ENCODE data around the gene RUSC1. TPM values are rescaled to one million over a fixed set of nuclear protein-coding genes. Genes with fewer than 3 reads are reported as not detected.

The RUSC1 gene
- total and polyA plus RNA-seq, 2 of the 8 experiments (the other 6 are each of a cell fraction or from before 2014, with no cell fraction given): 54.6 to 90.4 TPM

DNA sequence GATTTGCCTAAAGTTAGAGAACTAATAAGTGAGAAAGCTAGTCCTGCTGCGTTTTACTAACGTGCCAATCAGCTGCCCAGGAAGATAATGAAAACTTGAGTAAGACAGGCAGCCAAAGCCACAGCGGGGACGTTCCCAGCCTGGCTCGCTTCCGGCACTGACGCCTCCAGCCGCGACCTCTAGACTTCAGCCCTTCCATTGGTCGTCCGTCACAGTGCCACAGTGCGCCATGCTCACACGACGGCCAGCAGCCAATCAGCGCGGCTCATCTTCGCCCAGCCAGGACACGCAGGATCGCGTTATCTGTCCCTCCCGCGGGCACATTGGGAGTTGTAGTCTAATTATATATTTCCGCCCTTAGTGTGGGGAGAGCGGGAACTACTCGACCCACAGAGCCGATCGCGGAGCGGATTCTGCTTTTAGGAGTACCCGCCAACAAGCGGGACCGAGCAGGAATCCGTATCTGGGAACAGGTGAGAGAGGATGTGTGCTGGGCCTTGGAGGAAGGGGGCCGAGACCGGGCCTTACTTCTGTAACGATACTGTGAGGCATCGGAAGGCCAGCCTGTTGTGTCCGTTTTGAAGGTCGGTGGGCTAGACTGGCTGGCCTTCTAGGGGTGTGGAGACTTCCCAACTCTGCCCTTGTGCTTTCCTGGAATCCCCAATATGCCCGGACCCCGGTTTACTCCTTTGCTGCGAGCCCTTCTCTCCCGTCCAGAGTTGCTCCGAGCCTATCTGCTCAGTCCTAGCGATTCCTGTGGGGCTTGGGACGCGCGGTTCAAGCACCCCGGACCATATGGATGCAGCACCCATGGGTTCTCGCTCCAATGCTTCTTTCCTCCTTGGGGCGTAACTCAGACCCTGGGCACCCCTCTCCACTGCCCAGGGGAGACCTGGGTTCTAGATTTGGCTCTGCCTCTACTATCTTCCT, 11.9 kb upstream of the RUSC1 start, which contains the start of gene FDPS (continued):
- TF ChIP-seq RAD21 (IDR thresholded peaks at IDR 0.05 in 1 of 2, conservative IDR thresholded peaks at IDR 0.05 in 1 of 2; ENCODE audit: low read depth in 2 of 2, low read length in 2 of 2) (0 out of 4 replicates have a peak, but pooled peaks of 1 of the 2 experiments have one; percentile 6), CREB1 (IDR thresholded peaks at IDR 0.05) (peak; percentile 96), SP1 (IDR thresholded peaks at IDR 0.05; ENCODE audit: low read depth, low read length) (peak; percentile 88), EGR1 (IDR thresholded peaks at IDR 0.05; ENCODE audit: borderline replicate concordance, low read depth, low read length) (no peak), CHD1 (IDR thresholded peaks at IDR 0.05; ENCODE audit: low read depth, low read length) (no peak), PHF8 (conservative IDR thresholded peaks at IDR 0.05; ENCODE audit: low read depth, low read length) (peak; percentile 66), KDM5A (IDR thresholded peaks at IDR 0.05; ENCODE audit: low read length) (peak; percentile 65; the same call in 1 of the 2 replicates), SP4 (IDR thresholded peaks at IDR 0.05; ENCODE audit: low read length) (peak; percentile 54; the same call in 1 of the 2 replicates), CHD2 (IDR thresholded peaks at IDR 0.05; ENCODE audit: low read length) (peak; percentile 92), BCL11A (IDR thresholded peaks at IDR 0.05; ENCODE audit: low read depth in 2 of 2, low read length in 2 of 2) (no peak), ATF2 (IDR thresholded peaks at IDR 0.05; ENCODE audit: low read length) (no peak), POLR2AphosphoS5 (IDR thresholded peaks at IDR 0.05; ENCODE audit: low read depth, low read length) (peak; percentile 44), EP300 (IDR thresholded peaks at IDR 0.05; ENCODE audit: borderline replicate concordance in 1 of 2, low read depth in 2 of 2, low read length in 2 of 2) (no peak), JUND (IDR thresholded peaks at IDR 0.05; ENCODE audit: low read length) (no peak), HDAC2 (IDR thresholded peaks at IDR 0.05; ENCODE audit: borderline replicate concordance in 1 of 2, low read depth in 2 of 2, low read length in 2 of 2) (peak; percentile 88 to 98), POLR2A (IDR thresholded peaks at IDR 0.05; ENCODE audit: control extremely low read depth in 1 of 2, low read depth in 2 of 2, low read length in 2 of 2) (peak; percentile 85 to 91), POU5F1 (IDR thresholded peaks at IDR 0.05; ENCODE audit: low read depth, low read length) (no peak), ATF3 (IDR thresholded peaks at IDR 0.05; ENCODE audit: insufficient read depth, low read depth, low read length) (0 out of 2 replicates have a peak, but pooled peaks have one; percentile 24)
- TF ChIP-seq, protein P1, sequence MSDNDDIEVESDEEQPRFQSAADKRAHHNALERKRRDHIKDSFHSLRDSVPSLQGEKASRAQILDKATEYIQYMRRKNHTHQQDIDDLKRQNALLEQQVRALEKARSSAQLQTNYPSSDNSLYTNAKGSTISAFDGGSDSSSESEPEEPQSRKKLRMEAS (IDR thresholded peaks at IDR 0.05): peak; percentile 82
- TF ChIP-seq, protein P2, sequence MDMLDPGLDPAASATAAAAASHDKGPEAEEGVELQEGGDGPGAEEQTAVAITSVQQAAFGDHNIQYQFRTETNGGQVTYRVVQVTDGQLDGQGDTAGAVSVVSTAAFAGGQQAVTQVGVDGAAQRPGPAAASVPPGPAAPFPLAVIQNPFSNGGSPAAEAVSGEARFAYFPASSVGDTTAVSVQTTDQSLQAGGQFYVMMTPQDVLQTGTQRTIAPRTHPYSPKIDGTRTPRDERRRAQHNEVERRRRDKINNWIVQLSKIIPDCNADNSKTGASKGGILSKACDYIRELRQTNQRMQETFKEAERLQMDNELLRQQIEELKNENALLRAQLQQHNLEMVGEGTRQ (IDR thresholded peaks at IDR 0.05; ENCODE audit: low read length): peak; percentile 72
